ENCODE measurements around the gene ADAMTSL5.

The ADAMTSL5 gene

GRCh38 chr19:1465191-1466016 lies 47.4 kb downstream of the ADAMTSL5 start:
- FAIRE-seq (no peak), DNase-seq (ENCODE audit: insufficient read length) (no peak)
- no peak for TF ChIP-seq TAF1 (IDR thresholded peaks at IDR 0.05; ENCODE audit: borderline replicate concordance, low read depth, low read length)
- TF ChIP-seq POLR2A (IDR thresholded peaks at IDR 0.05; ENCODE audit: low read depth, low read length), result no peak
- no peak for TF ChIP-seq POLR2AphosphoS5 (IDR thresholded peaks at IDR 0.05; ENCODE audit: low read depth, low read length)

- DNase-seq (ENCODE audit: insufficient read length) (no peak), FAIRE-seq (no peak)
- TF ChIP-seq TAF1 (IDR thresholded peaks at IDR 0.05; ENCODE audit: borderline replicate concordance, low read depth, low read length) (no peak), POLR2A (IDR thresholded peaks at IDR 0.05; ENCODE audit: low read depth, low read length) (no peak), POLR2AphosphoS5 (IDR thresholded peaks at IDR 0.05; ENCODE audit: low read depth, low read length) (no peak)
Measured at GRCh38 chr19:1461862-1462261, 51.0 kb downstream of the ADAMTSL5 start.

DNA sequence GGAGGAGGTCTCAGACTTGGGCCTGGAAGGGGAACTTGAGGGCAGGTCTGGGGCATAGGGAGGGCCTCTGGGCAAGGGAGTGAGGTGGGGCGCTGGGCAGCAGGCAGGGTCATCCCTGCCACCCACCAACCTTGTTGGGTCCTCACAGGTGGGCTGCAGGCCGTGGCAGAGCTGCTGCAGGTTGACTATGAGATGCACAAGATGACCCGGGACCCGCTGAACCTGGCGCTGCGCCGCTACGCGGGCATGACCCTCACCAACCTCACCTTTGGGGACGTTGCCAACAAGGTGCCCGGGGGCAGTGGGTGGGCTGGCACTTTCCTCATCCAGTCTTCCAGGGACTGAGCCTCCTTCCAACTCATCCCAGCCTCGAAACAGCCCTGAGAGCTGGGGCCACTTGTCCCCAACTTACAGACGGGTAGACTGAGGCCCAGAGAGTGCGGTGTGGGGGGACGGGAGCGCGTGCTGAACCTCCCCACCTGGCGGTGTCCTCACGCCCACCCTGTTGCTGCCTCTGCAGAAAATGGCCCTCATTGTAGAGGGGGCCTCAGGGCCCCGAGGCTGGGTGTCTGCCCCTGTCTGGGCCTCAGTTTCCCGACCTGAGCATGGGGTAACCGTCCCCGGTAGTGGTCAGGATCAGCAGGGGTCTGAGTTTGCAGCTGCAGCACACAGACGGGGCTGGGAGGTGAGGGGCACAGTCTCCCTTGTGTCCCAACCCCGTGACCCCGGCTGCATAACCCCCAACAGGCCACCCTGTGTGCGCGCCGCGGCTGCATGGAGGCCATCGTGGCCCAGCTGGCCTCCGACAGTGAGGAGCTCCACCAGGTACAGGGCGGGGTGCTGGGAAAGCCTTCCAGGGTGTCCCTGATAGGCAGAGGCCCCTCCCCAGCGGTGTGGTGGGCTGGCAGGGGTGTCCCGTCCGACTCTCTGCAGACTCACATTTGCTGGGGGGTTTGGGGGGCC lies 52.5 kb downstream of the ADAMTSL5 start:
- FAIRE-seq (no peak), DNase-seq (ENCODE audit: insufficient read length) (no peak)
- TF ChIP-seq POLR2AphosphoS5 (IDR thresholded peaks at IDR 0.05; ENCODE audit: low read depth, low read length) (no peak), POLR2A (IDR thresholded peaks at IDR 0.05; ENCODE audit: low read depth, low read length) (no peak), TAF1 (IDR thresholded peaks at IDR 0.05; ENCODE audit: borderline replicate concordance, low read depth, low read length) (no peak)

DNA sequence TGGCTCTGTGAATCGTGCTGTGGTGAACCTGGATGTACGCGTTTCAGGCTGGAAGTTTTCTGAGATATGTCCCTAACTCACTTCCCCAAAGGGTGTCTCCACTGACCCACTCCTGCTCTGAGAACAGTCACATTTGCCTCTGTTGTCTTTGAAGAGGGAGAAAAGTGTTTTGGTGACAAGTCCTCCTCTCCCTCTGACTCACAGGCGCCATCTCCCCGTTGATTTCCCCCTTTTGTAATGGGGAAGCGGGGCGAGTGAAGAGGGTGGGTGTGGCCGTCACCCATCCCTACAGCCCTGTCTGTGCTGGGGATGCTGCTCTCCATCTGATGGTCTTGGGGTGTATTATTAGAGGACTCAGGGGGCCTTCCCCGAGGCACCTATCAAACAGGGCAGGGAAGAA lies 53.3 kb downstream of the ADAMTSL5 start:
- TF ChIP-seq POLR2A (IDR thresholded peaks at IDR 0.05; ENCODE audit: low read depth, low read length) (no peak), POLR2AphosphoS5 (IDR thresholded peaks at IDR 0.05; ENCODE audit: low read depth, low read length) (no peak), TAF1 (IDR thresholded peaks at IDR 0.05; ENCODE audit: borderline replicate concordance, low read depth, low read length) (no peak)
- FAIRE-seq (no peak), DNase-seq (ENCODE audit: insufficient read length) (no peak)

GRCh38 chr19:1457892-1458291 lies 54.9 kb downstream of the ADAMTSL5 start:
- no peak for FAIRE-seq
- no peak for DNase-seq (ENCODE audit: insufficient read length)
- TF ChIP-seq POLR2A (IDR thresholded peaks at IDR 0.05; ENCODE audit: low read depth, low read length) (no peak), TAF1 (IDR thresholded peaks at IDR 0.05; ENCODE audit: borderline replicate concordance, low read depth, low read length) (no peak), POLR2AphosphoS5 (IDR thresholded peaks at IDR 0.05; ENCODE audit: low read depth, low read length) (no peak)

DNA sequence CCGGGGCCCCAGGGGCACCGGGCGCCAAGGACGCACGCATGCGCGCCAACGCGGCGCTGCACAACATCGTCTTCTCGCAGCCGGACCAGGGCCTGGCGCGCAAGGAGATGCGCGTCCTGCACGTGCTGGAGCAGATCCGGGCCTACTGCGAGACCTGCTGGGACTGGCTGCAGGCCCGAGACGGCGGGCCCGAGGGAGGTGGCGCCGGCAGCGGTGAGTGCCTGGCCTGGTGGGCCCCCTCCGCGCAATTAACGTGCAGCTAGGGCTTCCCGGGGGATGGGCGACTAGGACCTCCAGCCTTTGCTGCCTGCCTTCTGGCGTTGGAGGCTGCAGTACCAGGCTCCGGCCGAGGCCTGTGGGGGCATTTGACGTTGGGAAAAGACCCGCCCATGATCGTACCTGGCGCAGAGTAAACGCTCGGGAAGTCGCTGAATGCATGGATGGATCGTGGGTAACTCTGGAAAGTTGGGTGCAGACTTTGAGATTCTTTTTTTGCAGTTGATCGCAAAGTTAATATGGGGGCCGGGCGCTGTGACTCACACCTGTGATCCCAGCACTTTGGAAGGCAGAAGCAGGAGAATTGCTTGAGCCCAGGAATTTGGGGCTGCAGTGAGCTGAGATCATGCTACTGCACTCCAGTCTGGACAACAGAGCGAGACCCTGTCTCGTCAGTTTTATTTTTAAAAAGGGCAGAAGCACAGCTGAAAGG lies 55.6 kb downstream of the ADAMTSL5 start:
- FAIRE-seq, result no peak
- no peak for TF ChIP-seq POLR2AphosphoS5 (IDR thresholded peaks at IDR 0.05; ENCODE audit: low read depth, low read length)
- TF ChIP-seq TAF1 (IDR thresholded peaks at IDR 0.05; ENCODE audit: borderline replicate concordance, low read depth, low read length), result no peak
- TF ChIP-seq POLR2A (IDR thresholded peaks at IDR 0.05; ENCODE audit: low read depth, low read length), result no peak
- no peak for DNase-seq (ENCODE audit: insufficient read length)

- DNase-seq (ENCODE audit: insufficient read length), result no peak
- FAIRE-seq, result no peak
- TF ChIP-seq TAF1 (IDR thresholded peaks at IDR 0.05; ENCODE audit: borderline replicate concordance, low read depth, low read length) (no peak), POLR2A (IDR thresholded peaks at IDR 0.05; ENCODE audit: low read depth, low read length) (no peak), POLR2AphosphoS5 (IDR thresholded peaks at IDR 0.05; ENCODE audit: low read depth, low read length) (no peak)
Measured at GRCh38 chr19:1456121-1456900, 56.5 kb downstream of the ADAMTSL5 start.

DNA sequence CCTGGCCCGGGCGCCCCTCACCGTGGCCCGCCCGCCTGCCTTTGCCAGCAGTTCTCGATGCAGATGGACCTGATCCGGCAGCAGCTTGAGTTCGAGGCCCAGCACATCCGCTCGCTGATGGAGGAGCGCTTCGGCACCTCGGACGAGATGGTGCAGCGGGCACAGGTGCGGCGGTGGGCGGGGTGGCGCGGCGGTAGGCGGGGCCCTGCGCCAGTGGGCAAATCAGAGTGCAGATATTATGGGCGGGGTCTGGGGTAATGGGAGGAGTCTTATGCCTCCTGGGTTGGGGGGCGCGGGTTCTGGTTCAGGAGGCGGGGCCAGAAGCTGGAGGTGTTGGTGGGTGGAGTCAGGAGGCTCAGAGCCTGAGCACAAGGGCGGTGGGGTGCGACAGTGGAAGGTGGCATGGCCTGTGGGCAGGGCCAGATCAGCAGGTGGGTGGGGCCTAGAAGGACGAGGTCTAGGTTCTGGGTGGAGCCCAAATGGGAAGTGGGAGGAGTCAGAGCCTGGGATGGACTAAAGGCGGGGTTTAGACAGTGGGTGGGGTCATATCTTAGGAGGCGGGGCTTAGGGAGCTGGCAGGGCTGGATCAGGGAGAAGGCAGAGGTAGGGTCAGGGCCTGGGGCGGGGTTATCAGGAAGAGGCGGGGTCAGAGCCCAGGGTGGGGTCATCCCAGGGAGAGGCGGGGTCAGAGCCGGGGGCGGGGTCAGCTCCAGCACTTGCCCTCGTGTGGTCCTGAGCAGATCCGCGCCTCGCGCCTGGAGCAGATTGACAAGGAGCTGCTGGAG lies 57.3 kb downstream of the ADAMTSL5 start:
- TF ChIP-seq TAF1 (IDR thresholded peaks at IDR 0.05; ENCODE audit: borderline replicate concordance, low read depth, low read length) (no peak), POLR2AphosphoS5 (IDR thresholded peaks at IDR 0.05; ENCODE audit: low read depth, low read length) (no peak), POLR2A (IDR thresholded peaks at IDR 0.05; ENCODE audit: low read depth, low read length) (no peak)
- FAIRE-seq (peak; percentile 77), DNase-seq (ENCODE audit: insufficient read length) (peak; percentile 71)
